PFSK-1 (cell line): ENCODE data around the gene ERCC6L.
A peak's percentile ranks its signal among the peaks of the same experiment; 100 is the strongest.

ENCODE experiments used
- FOXP2 ChIP-seq: optimal IDR thresholded peaks from 2 replicates; pipeline ENCODE3; 2011; ENCODE audit warnings: borderline replicate concordance, control low read depth, inconsistent platforms; ENCODE audit not compliant: insufficient read depth; ENCODE audit errors: extremely low read length, extremely low read depth
- POLR2AphosphoS5 ChIP-seq: IDR thresholded peaks from 2 replicates; pipeline ENCODE4 v1.6.1; 2012; ENCODE audit warnings: low read depth, mild to moderate bottlenecking, control low read depth, low read length, moderate library complexity
- SIN3A ChIP-seq: IDR thresholded peaks from 2 replicates; pipeline ENCODE4 v1.6.1; 2012; ENCODE audit warnings: mild to moderate bottlenecking, low read length, moderate library complexity, borderline replicate concordance; ENCODE audit not compliant: insufficient read depth
- TAF1 ChIP-seq: IDR thresholded peaks from 2 replicates; pipeline ENCODE4 v1.6.1; 2012; ENCODE audit warnings: low read length, control low read depth, borderline replicate concordance; ENCODE audit not compliant: insufficient read depth
- TF ChIP-seq, protein P1 (sequence below), 2 experiments: IDR thresholded peaks; 2 replicates each; pipeline versions ENCODE4 v1.6.1 to v1.8.0; 2011 to 2012; ENCODE audit warnings: low read depth in 2 of 2, low read length in 2 of 2, control low read depth in 1 of 2, inconsistent platforms in 1 of 2, mild to moderate bottlenecking in 1 of 2, moderate library complexity in 1 of 2; ENCODE audit not compliant: insufficient read depth in 1 of 2

The ERCC6L gene

DNA sequence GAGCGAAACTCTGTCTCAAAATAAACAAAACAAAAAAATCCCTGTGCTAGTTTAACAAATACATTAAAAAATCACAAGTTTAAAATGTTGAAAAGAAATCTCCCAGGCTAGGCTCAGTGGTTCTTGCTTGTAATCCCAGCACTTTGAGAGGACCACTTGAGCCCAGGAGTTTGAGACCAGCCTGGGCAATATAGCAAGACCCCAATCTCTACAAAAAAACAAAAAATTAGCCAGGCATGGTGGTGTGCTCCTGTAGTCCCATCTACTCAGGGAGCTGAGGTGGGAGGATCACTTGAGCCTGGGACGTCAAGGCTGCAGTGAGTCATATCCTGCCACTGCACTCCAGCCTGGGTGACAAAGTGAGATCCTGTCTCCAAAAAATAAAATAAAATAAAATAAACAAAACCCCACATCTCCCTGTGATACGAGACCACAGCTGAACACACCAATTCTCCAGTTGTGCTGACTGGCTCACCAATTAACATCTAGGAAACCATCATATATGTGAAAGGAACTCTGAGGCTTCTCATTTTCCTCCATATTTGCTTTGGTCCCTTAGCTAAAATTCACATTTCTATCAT, 30.9 kb upstream of the ERCC6L start:
- TF ChIP-seq POLR2AphosphoS5 (peak; percentile 64; the same call in 1 of the 2 replicates), TAF1 (no peak), SIN3A (no peak; the same call in 1 of the 2 replicates)
- TF ChIP-seq, protein P1, sequence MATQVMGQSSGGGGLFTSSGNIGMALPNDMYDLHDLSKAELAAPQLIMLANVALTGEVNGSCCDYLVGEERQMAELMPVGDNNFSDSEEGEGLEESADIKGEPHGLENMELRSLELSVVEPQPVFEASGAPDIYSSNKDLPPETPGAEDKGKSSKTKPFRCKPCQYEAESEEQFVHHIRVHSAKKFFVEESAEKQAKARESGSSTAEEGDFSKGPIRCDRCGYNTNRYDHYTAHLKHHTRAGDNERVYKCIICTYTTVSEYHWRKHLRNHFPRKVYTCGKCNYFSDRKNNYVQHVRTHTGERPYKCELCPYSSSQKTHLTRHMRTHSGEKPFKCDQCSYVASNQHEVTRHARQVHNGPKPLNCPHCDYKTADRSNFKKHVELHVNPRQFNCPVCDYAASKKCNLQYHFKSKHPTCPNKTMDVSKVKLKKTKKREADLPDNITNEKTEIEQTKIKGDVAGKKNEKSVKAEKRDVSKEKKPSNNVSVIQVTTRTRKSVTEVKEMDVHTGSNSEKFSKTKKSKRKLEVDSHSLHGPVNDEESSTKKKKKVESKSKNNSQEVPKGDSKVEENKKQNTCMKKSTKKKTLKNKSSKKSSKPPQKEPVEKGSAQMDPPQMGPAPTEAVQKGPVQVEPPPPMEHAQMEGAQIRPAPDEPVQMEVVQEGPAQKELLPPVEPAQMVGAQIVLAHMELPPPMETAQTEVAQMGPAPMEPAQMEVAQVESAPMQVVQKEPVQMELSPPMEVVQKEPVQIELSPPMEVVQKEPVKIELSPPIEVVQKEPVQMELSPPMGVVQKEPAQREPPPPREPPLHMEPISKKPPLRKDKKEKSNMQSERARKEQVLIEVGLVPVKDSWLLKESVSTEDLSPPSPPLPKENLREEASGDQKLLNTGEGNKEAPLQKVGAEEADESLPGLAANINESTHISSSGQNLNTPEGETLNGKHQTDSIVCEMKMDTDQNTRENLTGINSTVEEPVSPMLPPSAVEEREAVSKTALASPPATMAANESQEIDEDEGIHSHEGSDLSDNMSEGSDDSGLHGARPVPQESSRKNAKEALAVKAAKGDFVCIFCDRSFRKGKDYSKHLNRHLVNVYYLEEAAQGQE (IDR thresholded peaks at IDR 0.05; ENCODE audit: insufficient read depth in 1 of 2, low read depth in 2 of 2, low read length in 2 of 2): no peak

DNA sequence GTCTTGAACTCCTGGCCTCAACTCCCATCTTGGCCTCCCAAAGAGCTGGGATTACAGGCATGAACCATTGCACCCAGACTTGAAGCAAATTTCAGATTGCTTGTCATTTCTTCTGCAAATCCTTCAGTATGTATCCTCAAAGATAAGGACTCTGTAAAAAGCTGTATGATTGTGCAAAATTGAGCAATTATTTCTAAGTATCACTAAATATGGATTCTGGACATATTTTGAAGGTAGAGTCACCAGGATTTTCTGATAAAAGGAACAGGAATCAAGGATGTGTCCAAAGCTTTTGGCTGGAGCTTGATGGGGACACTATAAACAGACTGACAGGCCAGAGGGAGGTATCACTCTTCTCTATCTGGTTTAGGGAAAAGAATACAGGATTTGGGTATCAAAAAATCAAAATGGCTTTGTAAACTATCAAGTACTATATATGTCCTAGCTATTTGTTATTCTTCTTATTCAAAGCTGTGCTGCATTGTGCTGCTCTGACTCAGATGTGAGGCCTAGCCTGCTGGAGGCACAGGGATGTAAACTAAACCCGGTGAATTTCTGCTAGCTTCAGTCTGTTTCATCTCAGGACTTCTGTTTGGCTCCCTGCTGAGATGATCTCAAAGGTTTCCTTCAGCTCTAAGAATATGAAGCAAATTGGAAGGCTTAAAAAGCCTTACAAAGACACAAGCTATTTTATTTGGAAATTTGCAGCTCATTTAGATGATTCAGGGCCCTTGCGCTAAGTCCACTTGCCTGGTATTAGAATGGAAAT, 30.0 kb upstream of the ERCC6L start:
- TF ChIP-seq SIN3A (no peak), FOXP2 (no peak), TAF1 (no peak), POLR2AphosphoS5 (no peak)
- TF ChIP-seq, protein P1 (IDR thresholded peaks at IDR 0.05; ENCODE audit: insufficient read depth in 1 of 2, low read depth in 2 of 2, low read length in 2 of 2): no peak

DNA sequence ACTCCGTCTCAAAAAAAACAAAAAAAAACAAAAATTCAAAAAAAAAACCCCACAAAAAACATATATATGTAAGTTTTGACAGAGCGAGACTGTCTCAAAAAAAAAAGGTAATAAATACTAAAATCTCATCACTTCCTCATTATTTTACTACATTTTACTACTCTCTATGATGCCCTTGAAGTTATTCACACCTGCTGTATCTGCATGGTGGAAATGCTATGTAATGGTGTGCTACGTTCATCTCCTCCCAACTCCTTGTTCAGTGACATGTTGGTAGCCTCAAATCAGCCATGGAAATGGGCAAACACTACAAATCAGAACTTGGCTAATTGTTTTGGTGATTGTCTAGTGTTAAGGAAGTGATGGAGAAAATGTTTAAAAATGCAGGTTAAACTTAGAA, 26.4 kb upstream of the ERCC6L start:
- no peak for TF ChIP-seq POLR2AphosphoS5
- no peak for TF ChIP-seq FOXP2

DNA sequence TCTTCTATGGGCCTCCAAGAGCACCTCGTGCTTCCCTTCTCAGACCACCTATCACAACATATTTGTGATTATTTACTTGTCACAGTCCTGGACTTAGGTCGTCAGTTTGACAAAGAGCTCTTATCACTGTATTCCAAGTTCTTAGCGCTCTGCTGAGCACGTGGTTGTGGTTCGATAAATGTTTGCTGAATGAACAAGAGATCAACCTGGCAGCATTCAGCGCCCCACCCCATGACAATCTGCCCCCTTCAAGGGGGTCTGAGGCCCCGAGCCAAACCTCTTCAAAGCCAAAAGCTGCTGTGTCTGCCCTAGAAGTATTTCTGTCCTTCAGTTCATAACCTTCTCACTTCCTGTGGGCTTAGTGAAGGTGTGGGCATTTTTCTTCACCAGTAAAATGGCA, 23.2 kb upstream of the ERCC6L start:
- TF ChIP-seq SIN3A (no peak), POLR2AphosphoS5 (no peak), TAF1 (no peak)

DNA sequence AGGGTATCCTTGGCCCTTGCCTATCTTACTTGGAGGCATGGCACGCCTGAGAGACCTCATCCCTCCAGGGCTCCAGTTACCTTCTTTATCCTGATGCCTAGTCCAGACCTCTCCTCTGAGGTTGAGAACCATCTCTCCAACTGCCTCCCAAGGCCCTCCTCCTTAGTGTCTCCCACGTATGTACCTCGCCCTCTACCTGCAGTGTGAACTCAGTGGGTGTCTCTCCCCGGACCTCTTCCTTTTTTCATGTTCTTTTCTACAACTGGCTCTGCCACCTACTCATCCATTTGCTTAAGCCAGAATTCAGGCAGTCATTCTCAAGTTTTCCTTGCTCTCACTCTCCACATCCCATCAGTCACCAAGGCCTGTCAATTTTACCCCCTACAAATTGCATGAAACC, 21.6 kb upstream of the ERCC6L start:
- TF ChIP-seq, protein P1 (IDR thresholded peaks at IDR 0.05; ENCODE audit: insufficient read depth in 1 of 2, low read depth in 2 of 2, low read length in 2 of 2): no peak
- no peak for TF ChIP-seq SIN3A
- TF ChIP-seq TAF1: no peak
- no peak for TF ChIP-seq POLR2AphosphoS5

DNA sequence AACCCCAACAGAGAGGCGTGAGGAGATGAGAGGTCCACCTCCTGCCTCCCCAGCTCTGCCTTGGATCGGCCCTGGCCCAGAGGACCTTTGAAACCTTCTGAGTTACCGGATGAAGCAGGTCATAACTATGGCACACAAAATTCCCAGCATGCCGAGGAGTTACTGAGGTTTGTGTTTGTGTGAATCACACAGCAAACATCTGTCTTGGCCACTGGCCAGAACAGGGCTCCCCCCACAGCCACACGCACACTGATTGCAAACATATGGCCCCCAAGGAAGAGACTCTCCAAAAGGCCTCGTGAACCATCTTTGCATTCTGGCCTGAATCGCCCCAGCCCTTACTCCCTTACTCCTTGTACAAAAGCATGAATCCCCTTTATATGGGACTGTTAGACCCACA, 19.3 kb upstream of the ERCC6L start:
- TF ChIP-seq TAF1: peak; percentile 21; the same call in 1 of the 2 replicates
- no peak for TF ChIP-seq POLR2AphosphoS5
